Measurements from ENCODE around the gene CSRNP3.

Gene CSRNP3

DNA sequence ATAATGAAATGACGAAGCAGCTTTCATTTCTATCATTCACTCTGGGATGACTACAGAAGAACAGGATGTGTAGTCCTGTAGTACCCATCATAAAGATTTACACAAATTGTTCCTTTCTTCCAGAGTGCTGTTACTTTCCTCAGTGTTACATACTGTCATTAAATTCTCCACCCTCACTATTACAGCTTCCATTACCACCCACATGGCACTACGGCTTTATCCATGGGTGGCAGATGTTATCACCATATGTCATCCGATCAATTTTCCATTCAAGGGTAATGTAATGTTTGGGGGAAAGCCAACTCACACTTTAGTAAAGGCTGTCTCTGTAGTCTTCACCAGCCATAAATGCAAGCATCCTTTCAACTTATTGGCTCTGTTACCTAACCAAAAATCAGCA lies 7.1 kb upstream of the CSRNP3 start:
- DNase-seq (ENCODE audit: insufficient read length, low spot score) (no peak), FAIRE-seq (no peak)
- TF ChIP-seq PAX5 (IDR thresholded peaks at IDR 0.05; ENCODE audit: insufficient read depth, low read length, severe bottlenecking), result no peak
- TF ChIP-seq POU2F2 (IDR thresholded peaks at IDR 0.05; ENCODE audit: low read depth, low read length), result no peak
- TF ChIP-seq POLR2AphosphoS5 (IDR thresholded peaks at IDR 0.05; ENCODE audit: low read depth, low read length), result no peak
- no peak for TF ChIP-seq TAF1 (IDR thresholded peaks at IDR 0.05; ENCODE audit: low read depth, low read length)
- no peak for TF ChIP-seq SPI1 (IDR thresholded peaks at IDR 0.05; ENCODE audit: low read depth, low read length)
- TF ChIP-seq POLR2A (IDR thresholded peaks at IDR 0.05; ENCODE audit: low read depth, low read length), result no peak

- no peak for FAIRE-seq
- DNase-seq (ENCODE audit: insufficient read length, low spot score), result no peak
- TF ChIP-seq SPI1 (IDR thresholded peaks at IDR 0.05; ENCODE audit: low read depth, low read length) (no peak), TAF1 (IDR thresholded peaks at IDR 0.05; ENCODE audit: low read depth, low read length) (no peak), POLR2A (IDR thresholded peaks at IDR 0.05; ENCODE audit: low read depth, low read length) (no peak), POLR2AphosphoS5 (IDR thresholded peaks at IDR 0.05; ENCODE audit: low read depth, low read length) (no peak), PAX5 (IDR thresholded peaks at IDR 0.05; ENCODE audit: insufficient read depth, low read length, severe bottlenecking) (no peak)
Observed at GRCh38 chr2:165466386-165466785, 3.1 kb upstream of the CSRNP3 start.

GRCh38 chr2:165467921-165468320 lies 1.6 kb upstream of the CSRNP3 start:
- FAIRE-seq, result no peak
- no peak for TF ChIP-seq PAX5 (IDR thresholded peaks at IDR 0.05; ENCODE audit: insufficient read depth, low read length, severe bottlenecking)
- TF ChIP-seq TAF1 (IDR thresholded peaks at IDR 0.05; ENCODE audit: low read depth, low read length), result no peak
- no peak for TF ChIP-seq POLR2AphosphoS5 (IDR thresholded peaks at IDR 0.05; ENCODE audit: low read depth, low read length)
- no peak for TF ChIP-seq POLR2A (IDR thresholded peaks at IDR 0.05; ENCODE audit: low read depth, low read length)
- no peak for TF ChIP-seq SPI1 (IDR thresholded peaks at IDR 0.05; ENCODE audit: low read depth, low read length)
- TF ChIP-seq POU2F2 (IDR thresholded peaks at IDR 0.05; ENCODE audit: low read depth, low read length), result no peak
- no peak for DNase-seq (ENCODE audit: insufficient read length, low spot score)

- FAIRE-seq (no peak), DNase-seq (ENCODE audit: insufficient read length, low spot score) (no peak)
- no peak for TF ChIP-seq SPI1 (IDR thresholded peaks at IDR 0.05; ENCODE audit: low read depth, low read length)
- no peak for TF ChIP-seq TAF1 (IDR thresholded peaks at IDR 0.05; ENCODE audit: low read depth, low read length)
- no peak for TF ChIP-seq POLR2AphosphoS5 (IDR thresholded peaks at IDR 0.05; ENCODE audit: low read depth, low read length)
- TF ChIP-seq POU2F2 (IDR thresholded peaks at IDR 0.05; ENCODE audit: low read depth, low read length), result no peak
- no peak for TF ChIP-seq POLR2A (IDR thresholded peaks at IDR 0.05; ENCODE audit: low read depth, low read length)
- TF ChIP-seq PAX5 (IDR thresholded peaks at IDR 0.05; ENCODE audit: insufficient read depth, low read length, severe bottlenecking), result no peak
Observed at GRCh38 chr2:165470361-165470760, 863 bp downstream of the CSRNP3 start.

GRCh38 chr2:165471349-165471950 lies 2.0 kb downstream of the CSRNP3 start:
- TF ChIP-seq SPI1 (IDR thresholded peaks at IDR 0.05; ENCODE audit: low read depth, low read length) (no peak), POLR2A (IDR thresholded peaks at IDR 0.05; ENCODE audit: low read depth, low read length) (no peak)
- DNase-seq (ENCODE audit: insufficient read length, low spot score), result no peak
- FAIRE-seq, result no peak

DNA sequence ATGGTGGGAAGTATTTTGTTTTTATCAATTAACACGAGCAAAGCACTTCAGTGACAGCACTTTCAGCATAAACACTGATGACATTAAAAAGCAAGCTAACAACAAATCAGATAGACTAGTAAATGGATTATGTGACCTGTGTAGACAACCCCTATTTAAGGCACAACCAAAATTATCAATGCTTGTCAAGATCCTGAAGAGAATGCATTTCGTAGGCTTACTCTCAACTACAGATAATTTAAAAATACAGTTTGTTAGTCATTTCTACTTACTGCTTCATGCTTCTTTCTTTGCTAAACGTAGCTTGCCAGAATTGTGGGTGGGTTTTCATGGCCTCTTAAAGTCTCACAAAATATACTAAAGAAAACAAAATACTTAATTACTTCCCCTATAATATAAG lies 3.4 kb downstream of the CSRNP3 start:
- TF ChIP-seq POLR2A (IDR thresholded peaks at IDR 0.05; ENCODE audit: low read depth, low read length) (no peak), SPI1 (IDR thresholded peaks at IDR 0.05; ENCODE audit: low read depth, low read length) (no peak), PAX5 (IDR thresholded peaks at IDR 0.05; ENCODE audit: insufficient read depth, low read length, severe bottlenecking) (no peak), POLR2AphosphoS5 (IDR thresholded peaks at IDR 0.05; ENCODE audit: low read depth, low read length) (no peak), POU2F2 (IDR thresholded peaks at IDR 0.05; ENCODE audit: low read depth, low read length) (no peak), TAF1 (IDR thresholded peaks at IDR 0.05; ENCODE audit: low read depth, low read length) (no peak)
- DNase-seq (ENCODE audit: insufficient read length, low spot score) (no peak), FAIRE-seq (no peak)

- DNase-seq (ENCODE audit: insufficient read length, low spot score) (no peak), FAIRE-seq (no peak)
- TF ChIP-seq POLR2AphosphoS5 (IDR thresholded peaks at IDR 0.05; ENCODE audit: low read depth, low read length), result no peak
- no peak for TF ChIP-seq PAX5 (IDR thresholded peaks at IDR 0.05; ENCODE audit: insufficient read depth, low read length, severe bottlenecking)
- no peak for TF ChIP-seq SPI1 (IDR thresholded peaks at IDR 0.05; ENCODE audit: low read depth, low read length)
Observed at GRCh38 chr2:165474619-165475276, 5.2 kb downstream of the CSRNP3 start.

GRCh38 chr2:165475277-165476004 lies 5.9 kb downstream of the CSRNP3 start:
- no peak for DNase-seq (ENCODE audit: insufficient read length, low spot score)
- FAIRE-seq, result no peak

GRCh38 chr2:165479856-165480255 lies 10.4 kb downstream of the CSRNP3 start:
- no peak for FAIRE-seq
- TF ChIP-seq POLR2AphosphoS5 (IDR thresholded peaks at IDR 0.05; ENCODE audit: low read depth, low read length) (no peak), TAF1 (IDR thresholded peaks at IDR 0.05; ENCODE audit: low read depth, low read length) (no peak), PAX5 (IDR thresholded peaks at IDR 0.05; ENCODE audit: insufficient read depth, low read length, severe bottlenecking) (no peak), POU2F2 (IDR thresholded peaks at IDR 0.05; ENCODE audit: low read depth, low read length) (no peak), SPI1 (IDR thresholded peaks at IDR 0.05; ENCODE audit: low read depth, low read length) (no peak), POLR2A (IDR thresholded peaks at IDR 0.05; ENCODE audit: low read depth, low read length) (no peak)
- DNase-seq (ENCODE audit: insufficient read length, low spot score), result no peak

More at GRCh38 chr2:165475277-165476004, 5.9 kb downstream of the CSRNP3 start:
- no peak for TF ChIP-seq POU2F2 (IDR thresholded peaks at IDR 0.05; ENCODE audit: low read depth, low read length)
- no peak for TF ChIP-seq POLR2A (IDR thresholded peaks at IDR 0.05; ENCODE audit: low read depth, low read length)
- no peak for TF ChIP-seq PAX5 (IDR thresholded peaks at IDR 0.05; ENCODE audit: insufficient read depth, low read length, severe bottlenecking)
- TF ChIP-seq SPI1 (IDR thresholded peaks at IDR 0.05; ENCODE audit: low read depth, low read length), result no peak
- TF ChIP-seq TAF1 (IDR thresholded peaks at IDR 0.05; ENCODE audit: low read depth, low read length), result no peak
- no peak for TF ChIP-seq POLR2AphosphoS5 (IDR thresholded peaks at IDR 0.05; ENCODE audit: low read depth, low read length)

All from GM12891 (cell line).